Measurements from ENCODE around the gene STARD5. TPM values are rescaled to one million over a fixed set of nuclear protein-coding genes. Genes with fewer than 3 reads are reported as not detected.
"Not testable (repeated sequence)": the region's sequence is repeated elsewhere in the genome, so short reads cannot be mapped to it uniquely, and the experiment has no call there.

STARD5 gene
- total RNA-seq, 1 donor from 2014 or later, result 3.3 TPM

GRCh38 chr15:81349271-81349670 is 25.3 kb upstream of the STARD5 start:
- intact Hi-C loops (cut with micrococcal nuclease), result no loop called here
- Mint-ChIP-seq H3K4me1 (ENCODE audit: low read depth) (peaks cover 2% of the 10 kb centered on the region), H3K27ac (no peak overlapping the region), H3K4me3 (ENCODE audit: low read depth) (no peak overlapping the region), H3K27me3 (ENCODE audit: low read depth) (peaks cover 4% of the 10 kb centered on the region), H3K36me3 (ENCODE audit: low read depth) (no peaks in the 10 kb centered on the region), H3K9me3 (no peaks in the 10 kb centered on the region)
- DNase-seq (ENCODE audit: low spot score), result no peak

- H3K27ac Mint-ChIP-seq; H3K9me3 Mint-ChIP-seq; H3K4me1 Mint-ChIP-seq (ENCODE audit: low read depth); DNase-seq (ENCODE audit: low spot score); H3K27me3 Mint-ChIP-seq (ENCODE audit: low read depth); H3K4me3 Mint-ChIP-seq (ENCODE audit: low read depth); H3K36me3 Mint-ChIP-seq (ENCODE audit: low read depth); intact Hi-C loops (cut with micrococcal nuclease): not testable (repeated sequence)
These were observed 24.8 kb upstream of the STARD5 start for GRCh38 chr15:81348691-81349090.

GRCh38 chr15:81347910-81348309 is 24.0 kb upstream of the STARD5 start:
- Mint-ChIP-seq H3K36me3 (ENCODE audit: low read depth) (no peaks in the 10 kb centered on the region), H3K4me1 (ENCODE audit: low read depth) (peaks cover 2% of the 10 kb centered on the region), H3K27ac (no peak overlapping the region), H3K9me3 (no peaks in the 10 kb centered on the region), H3K4me3 (ENCODE audit: low read depth) (no peak overlapping the region), H3K27me3 (ENCODE audit: low read depth) (peaks cover 4% of the 10 kb centered on the region)
- intact Hi-C loops (cut with micrococcal nuclease), result no loop called here
- no peak for DNase-seq (ENCODE audit: low spot score)

- Mint-ChIP-seq H3K4me1 (ENCODE audit: low read depth) (peaks cover 2% of the 10 kb centered on the region), H3K36me3 (ENCODE audit: low read depth) (no peaks in the 10 kb centered on the region), H3K27ac (no peak overlapping the region), H3K27me3 (ENCODE audit: low read depth) (peaks cover 4% of the 10 kb centered on the region), H3K4me3 (ENCODE audit: low read depth) (no peak overlapping the region), H3K9me3 (no peaks in the 10 kb centered on the region)
- intact Hi-C loops (cut with micrococcal nuclease), result no loop called here
- no peak for DNase-seq (ENCODE audit: low spot score)
These were observed 22.7 kb upstream of the STARD5 start for GRCh38 chr15:81346611-81347010.

DNA sequence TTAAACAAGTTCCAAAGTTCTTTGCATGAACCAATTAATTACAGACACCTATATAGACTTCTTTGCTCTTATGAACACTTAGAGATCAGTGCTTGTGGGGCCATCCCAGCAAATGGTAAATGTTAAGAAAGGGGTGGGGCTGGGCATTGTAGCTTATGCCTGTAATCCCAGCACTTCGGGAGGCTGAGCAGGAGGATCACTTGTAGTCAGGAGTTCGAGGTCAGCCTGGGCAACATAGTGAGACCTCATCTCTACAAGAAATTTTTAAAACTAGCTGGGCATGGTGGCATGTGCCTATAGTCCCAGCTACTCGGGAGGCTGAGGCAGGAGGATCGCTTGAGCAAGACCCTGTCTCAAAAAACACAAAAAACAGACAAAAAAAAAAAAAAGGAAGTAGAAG is 19.4 kb upstream of the STARD5 start:
- no peak overlapping the region for H3K27ac Mint-ChIP-seq
- H3K27me3 Mint-ChIP-seq (ENCODE audit: low read depth), result peaks cover 7% of the 10 kb centered on the region
- intact Hi-C loops (cut with micrococcal nuclease), result no loop called here
- no peak for DNase-seq (ENCODE audit: low spot score)
- H3K4me1 Mint-ChIP-seq (ENCODE audit: low read depth), result peaks cover 2% of the 10 kb centered on the region
- no peak overlapping the region for H3K4me3 Mint-ChIP-seq (ENCODE audit: low read depth)
- H3K36me3 Mint-ChIP-seq (ENCODE audit: low read depth), result no peaks in the 10 kb centered on the region
- H3K9me3 Mint-ChIP-seq, result no peaks in the 10 kb centered on the region

- Mint-ChIP-seq H3K9me3 (no peaks in the 10 kb centered on the region), H3K4me1 (ENCODE audit: low read depth) (peaks cover 2% of the 10 kb centered on the region), H3K27me3 (ENCODE audit: low read depth) (peaks cover 9% of the 10 kb centered on the region), H3K36me3 (ENCODE audit: low read depth) (no peaks in the 10 kb centered on the region), H3K27ac (no peak overlapping the region), H3K4me3 (ENCODE audit: low read depth) (no peak overlapping the region)
- DNase-seq (ENCODE audit: low spot score), result no peak
- intact Hi-C loops (cut with micrococcal nuclease), result no loop called here
These were observed 17.4 kb upstream of the STARD5 start for GRCh38 chr15:81341351-81341750.

- intact Hi-C loops (cut with micrococcal nuclease), result no loop called here
- H3K36me3 Mint-ChIP-seq (ENCODE audit: low read depth), result no peaks in the 10 kb centered on the region
- H3K4me3 Mint-ChIP-seq (ENCODE audit: low read depth), result no peak overlapping the region
- H3K9me3 Mint-ChIP-seq, result no peaks in the 10 kb centered on the region
- DNase-seq (ENCODE audit: low spot score), result no peak
- H3K4me1 Mint-ChIP-seq (ENCODE audit: low read depth), result peaks cover 2% of the 10 kb centered on the region
- H3K27me3 Mint-ChIP-seq (ENCODE audit: low read depth), result peaks cover 9% of the 10 kb centered on the region
- H3K27ac Mint-ChIP-seq, result no peak overlapping the region
These were observed 15.9 kb upstream of the STARD5 start for GRCh38 chr15:81339851-81340250.

GRCh38 chr15:81339321-81339720 is 15.4 kb upstream of the STARD5 start:
- Mint-ChIP-seq H3K4me1 (ENCODE audit: low read depth) (peaks cover 2% of the 10 kb centered on the region), H3K27ac (no peak overlapping the region), H3K4me3 (ENCODE audit: low read depth) (no peak overlapping the region), H3K27me3 (ENCODE audit: low read depth) (peaks cover 9% of the 10 kb centered on the region), H3K36me3 (ENCODE audit: low read depth) (no peaks in the 10 kb centered on the region), H3K9me3 (no peaks in the 10 kb centered on the region)
- intact Hi-C loops (cut with micrococcal nuclease), result no loop called here
- no peak for DNase-seq (ENCODE audit: low spot score)

DNA sequence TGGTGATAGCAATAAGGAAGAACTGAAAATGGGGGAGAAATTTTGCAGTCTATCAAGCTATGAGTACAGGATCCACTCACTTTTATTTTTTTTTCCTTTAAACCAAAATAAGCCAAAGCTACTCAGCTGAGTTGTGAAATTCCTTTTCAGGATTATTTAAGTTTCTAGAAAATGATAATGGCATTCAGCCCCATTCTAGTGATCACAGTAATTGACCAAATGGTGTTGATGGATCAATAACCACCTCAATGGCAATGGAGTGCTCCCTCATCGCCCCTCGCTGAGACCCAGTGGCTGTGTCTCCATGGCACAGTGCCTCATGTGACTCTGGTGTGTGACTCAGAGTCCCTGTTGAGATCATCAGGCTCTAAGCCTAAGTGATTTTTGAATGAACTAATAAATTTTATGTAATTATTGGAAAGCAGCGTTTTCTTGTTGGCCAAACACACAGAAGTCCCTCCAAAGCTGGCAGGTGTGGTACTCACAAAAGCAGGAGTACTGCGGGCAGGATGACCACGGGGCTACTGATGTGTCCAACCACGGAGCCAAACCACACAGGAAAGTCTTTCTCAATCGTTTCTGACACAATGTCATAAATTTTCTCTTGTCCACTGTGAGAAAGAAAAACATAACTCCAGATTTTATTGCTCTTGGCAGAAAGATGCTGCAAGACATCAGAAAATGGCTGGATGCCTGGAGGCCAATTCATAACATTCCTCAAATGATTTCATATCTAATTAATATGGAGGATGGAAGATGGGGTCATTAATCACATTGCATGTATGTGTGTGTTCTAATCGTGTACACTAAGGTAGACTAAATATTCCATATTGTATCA is 14.4 kb upstream of the STARD5 start:
- DNase-seq (ENCODE audit: low spot score), result no peak
- no peaks in the 10 kb centered on the region for H3K36me3 Mint-ChIP-seq (ENCODE audit: low read depth)
- no peak overlapping the region for H3K4me3 Mint-ChIP-seq (ENCODE audit: low read depth)
- intact Hi-C loops (cut with micrococcal nuclease), result no loop called here
- no peaks in the 10 kb centered on the region for H3K9me3 Mint-ChIP-seq
- H3K4me1 Mint-ChIP-seq (ENCODE audit: low read depth), result peaks cover 2% of the 10 kb centered on the region
- H3K27ac Mint-ChIP-seq, result no peak overlapping the region
- peaks cover 9% of the 10 kb centered on the region for H3K27me3 Mint-ChIP-seq (ENCODE audit: low read depth)

GRCh38 chr15:81337713-81338157 is 13.8 kb upstream of the STARD5 start:
- Mint-ChIP-seq H3K27ac (no peak overlapping the region), H3K36me3 (ENCODE audit: low read depth) (no peaks in the 10 kb centered on the region), H3K27me3 (ENCODE audit: low read depth) (peaks cover 9% of the 10 kb centered on the region), H3K4me3 (ENCODE audit: low read depth) (no peak overlapping the region), H3K9me3 (no peaks in the 10 kb centered on the region), H3K4me1 (ENCODE audit: low read depth) (peaks cover 2% of the 10 kb centered on the region)
- intact Hi-C loops (cut with micrococcal nuclease), result loop anchor here (2.0 kb wide), 1 partner anchor 45 kb away; no protein-coding TSS in a partner anchor
- no peak for DNase-seq (ENCODE audit: low spot score)

GRCh38 chr15:81337241-81337640 is 13.3 kb upstream of the STARD5 start:
- H3K27me3 Mint-ChIP-seq (ENCODE audit: low read depth), result peaks cover 9% of the 10 kb centered on the region
- H3K36me3 Mint-ChIP-seq (ENCODE audit: low read depth), result no peaks in the 10 kb centered on the region
- intact Hi-C loops (cut with micrococcal nuclease), result loop anchor here (2.0 kb wide), 1 partner anchor 44 kb away; no protein-coding TSS in a partner anchor
- H3K4me1 Mint-ChIP-seq (ENCODE audit: low read depth), result peaks cover 2% of the 10 kb centered on the region
- H3K27ac Mint-ChIP-seq, result no peak overlapping the region
- H3K9me3 Mint-ChIP-seq, result no peaks in the 10 kb centered on the region
- DNase-seq (ENCODE audit: low spot score), result no peak
- no peak overlapping the region for H3K4me3 Mint-ChIP-seq (ENCODE audit: low read depth)

DNA sequence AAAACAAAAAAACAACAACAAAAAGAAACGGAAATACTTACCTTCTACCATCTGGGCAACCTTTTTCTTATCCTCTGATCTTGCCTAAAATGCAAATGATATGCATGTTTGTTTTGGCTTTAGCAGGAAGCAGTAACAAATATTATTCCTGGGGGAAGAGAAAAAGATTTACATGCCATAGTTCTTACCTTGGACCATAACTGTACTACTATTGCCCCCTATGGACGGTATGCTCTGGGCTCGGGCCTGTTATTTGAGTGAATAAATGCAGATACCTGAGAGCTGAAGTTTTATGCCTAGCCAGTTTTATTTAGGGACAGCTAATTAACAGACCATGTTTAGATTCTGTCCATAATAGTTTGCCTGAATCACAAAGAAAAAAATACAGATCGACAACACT is 12.6 kb upstream of the STARD5 start:
- intact Hi-C loops (cut with micrococcal nuclease), result loop anchor here (1.0 to 2.0 kb wide), 2 partner anchors 44 to 61 kb away; no protein-coding TSS in a partner anchor
- Mint-ChIP-seq H3K27me3 (ENCODE audit: low read depth) (peaks cover 9% of the 10 kb centered on the region), H3K4me3 (ENCODE audit: low read depth) (no peak overlapping the region), H3K4me1 (ENCODE audit: low read depth) (peaks cover 2% of the 10 kb centered on the region), H3K36me3 (ENCODE audit: low read depth) (no peaks in the 10 kb centered on the region), H3K9me3 (no peaks in the 10 kb centered on the region), H3K27ac (no peak overlapping the region)
- no peak for DNase-seq (ENCODE audit: low spot score)

DNA sequence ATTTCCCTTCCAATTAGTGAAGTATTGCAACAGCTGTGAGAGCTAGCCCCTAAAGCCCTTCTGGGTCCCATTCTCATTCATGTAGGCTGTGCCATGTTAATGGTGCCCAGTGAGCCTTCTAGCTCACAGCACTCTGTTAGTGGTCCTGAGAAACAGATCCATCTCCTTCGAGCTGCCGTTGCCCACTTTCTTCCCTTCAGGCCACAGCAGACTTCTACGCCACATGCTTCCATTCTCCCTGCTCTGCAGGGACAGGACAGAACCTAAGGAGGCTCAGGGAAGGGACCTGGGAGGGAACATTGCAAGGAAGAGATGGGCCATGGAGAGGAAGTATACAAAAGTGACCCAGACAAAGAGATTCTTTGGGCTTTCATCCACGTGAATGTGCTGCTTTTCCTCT is 11.7 kb upstream of the STARD5 start:
- H3K27me3 Mint-ChIP-seq (ENCODE audit: low read depth), result peaks cover 7% of the 10 kb centered on the region
- no peak overlapping the region for H3K4me3 Mint-ChIP-seq (ENCODE audit: low read depth)
- intact Hi-C loops (cut with micrococcal nuclease), result loop anchor here (1.0 to 2.0 kb wide), 2 partner anchors 43 to 60 kb away; no protein-coding TSS in a partner anchor
- H3K36me3 Mint-ChIP-seq (ENCODE audit: low read depth), result no peaks in the 10 kb centered on the region
- peaks cover 8% of the 10 kb centered on the region for H3K4me1 Mint-ChIP-seq (ENCODE audit: low read depth)
- no peak for DNase-seq (ENCODE audit: low spot score)
- H3K27ac Mint-ChIP-seq, result no peak overlapping the region
- H3K9me3 Mint-ChIP-seq, result no peaks in the 10 kb centered on the region
